GM18502 (cell line): ENCODE results near the gene ANKRD11.
"Not testable (repeated sequence)": the region's sequence is repeated elsewhere in the genome, so short reads cannot be mapped to it uniquely, and the experiment has no call there.

Experiments used
- ATAC-seq: cut with Tn5 transposase; IDR thresholded peaks from one replicate; pipeline ENCODE4 v1.9.1; 2021; ENCODE audit warnings: mild to moderate bottlenecking; ENCODE audit not compliant: unreplicated experiment, poor library complexity

The ANKRD11 gene

DNA sequence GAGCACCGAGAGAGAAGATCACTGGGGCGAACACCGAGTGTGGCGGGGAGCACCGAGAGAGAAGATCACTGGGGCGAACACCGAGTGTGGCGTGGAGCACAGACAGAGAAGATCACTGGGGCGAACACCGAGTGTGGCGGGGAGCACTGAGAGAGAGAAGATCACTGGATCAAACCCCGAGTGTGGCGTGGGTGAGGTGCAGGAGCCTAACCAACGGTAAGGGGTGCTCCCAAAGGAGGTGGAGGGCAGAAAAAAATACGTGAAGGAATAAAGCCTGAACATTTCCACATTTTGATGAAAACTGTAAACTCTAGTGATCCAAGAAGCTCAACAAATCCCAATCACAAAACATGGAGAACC is 100.2 kb downstream of the ANKRD11 start:
- not testable (repeated sequence) for ATAC-seq

DNA sequence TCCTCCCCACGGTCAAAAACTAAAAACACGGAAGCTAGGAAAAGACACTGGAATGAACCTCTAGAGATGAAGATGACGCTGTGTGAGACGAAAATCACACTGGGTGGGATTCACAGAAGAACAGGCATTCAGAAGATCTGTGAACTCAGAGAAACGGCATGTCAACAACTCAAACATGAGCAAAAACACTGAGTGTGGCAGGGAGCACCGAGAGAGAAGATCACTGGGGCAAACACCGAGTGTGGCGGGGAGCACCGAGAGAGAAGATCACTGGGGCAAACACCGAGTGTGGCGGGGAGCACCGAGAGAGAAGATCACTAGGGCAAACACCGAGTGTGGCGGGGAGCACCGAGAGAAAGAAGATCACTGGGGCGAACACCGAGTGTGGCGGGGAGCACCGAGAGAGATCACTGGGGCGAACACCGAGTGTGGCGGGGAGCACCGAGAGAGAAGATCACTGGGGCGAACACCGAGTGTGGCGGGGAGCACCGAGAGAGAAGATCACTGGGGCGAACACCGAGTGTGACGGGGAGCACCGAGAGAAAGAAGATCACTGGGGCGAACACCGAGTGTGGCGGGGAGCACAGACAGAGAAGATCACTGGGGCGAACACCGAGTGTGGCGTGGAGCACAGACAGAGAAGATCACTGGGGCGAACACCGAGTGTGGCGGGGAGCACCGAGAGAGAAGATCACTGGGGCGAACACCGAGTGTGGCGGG is 100.7 kb downstream of the ANKRD11 start:
- ATAC-seq = not testable (repeated sequence)

DNA sequence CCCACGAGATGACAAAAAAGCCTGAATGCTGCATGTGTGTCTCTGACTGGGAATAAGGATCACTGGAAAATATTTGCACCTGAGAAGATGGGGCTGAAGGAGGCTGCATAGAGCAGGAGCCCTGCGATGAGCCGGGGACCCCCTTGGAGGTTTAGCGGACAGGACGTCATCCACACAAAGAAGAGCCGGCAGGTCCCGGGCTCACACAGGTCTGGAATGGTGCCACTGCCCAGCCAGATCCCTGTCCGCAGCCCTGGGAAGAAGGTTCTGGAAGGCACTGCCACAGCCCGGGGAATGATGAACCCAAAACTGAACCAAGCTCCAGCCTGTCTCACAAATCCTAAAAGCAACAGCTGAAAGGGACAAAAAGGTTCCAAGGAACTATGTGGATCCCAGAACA is 101.8 kb downstream of the ANKRD11 start:
- no peak for ATAC-seq

DNA sequence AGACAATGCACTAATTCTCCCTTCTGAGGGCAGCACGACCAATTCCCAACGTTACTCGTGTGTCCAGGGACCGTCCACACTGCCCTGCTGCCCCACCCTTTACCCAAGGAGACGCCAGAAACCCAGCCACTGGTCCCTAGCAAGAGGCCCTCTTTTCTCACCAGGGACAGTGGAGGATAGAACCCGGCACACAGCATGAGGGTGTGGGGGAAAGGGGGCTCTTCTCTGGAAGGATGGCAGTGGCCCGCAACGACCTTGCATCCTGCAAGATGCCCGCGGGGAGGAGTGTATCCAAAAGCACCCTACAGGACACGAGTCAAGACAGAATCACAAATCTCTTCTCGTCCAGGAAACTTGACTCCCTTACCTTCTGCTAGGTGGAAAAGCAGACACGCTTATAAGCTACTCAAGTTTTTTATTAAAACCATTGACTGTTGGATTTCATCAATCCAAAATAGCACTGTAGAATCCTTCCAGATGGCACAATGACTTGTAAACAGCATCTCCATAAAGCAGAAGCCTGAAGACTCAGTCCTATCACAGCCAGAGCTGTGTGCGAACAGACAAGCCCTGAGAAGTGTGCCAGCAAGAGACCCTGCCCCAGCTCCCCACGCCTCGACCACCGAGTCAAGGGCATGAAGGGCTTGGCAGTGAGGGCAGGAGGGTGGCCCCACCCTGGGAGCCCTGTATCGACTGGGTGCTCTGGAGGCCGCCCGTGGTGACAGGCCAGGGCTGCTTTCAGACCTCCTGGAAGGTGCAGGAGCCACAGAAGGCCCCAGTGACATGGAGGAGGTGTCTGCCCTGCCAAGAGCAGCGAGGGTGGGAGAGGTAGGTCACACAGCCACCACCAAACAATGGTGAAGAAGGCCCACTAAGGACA is 103.8 kb downstream of the ANKRD11 start:
- no peak for ATAC-seq

DNA sequence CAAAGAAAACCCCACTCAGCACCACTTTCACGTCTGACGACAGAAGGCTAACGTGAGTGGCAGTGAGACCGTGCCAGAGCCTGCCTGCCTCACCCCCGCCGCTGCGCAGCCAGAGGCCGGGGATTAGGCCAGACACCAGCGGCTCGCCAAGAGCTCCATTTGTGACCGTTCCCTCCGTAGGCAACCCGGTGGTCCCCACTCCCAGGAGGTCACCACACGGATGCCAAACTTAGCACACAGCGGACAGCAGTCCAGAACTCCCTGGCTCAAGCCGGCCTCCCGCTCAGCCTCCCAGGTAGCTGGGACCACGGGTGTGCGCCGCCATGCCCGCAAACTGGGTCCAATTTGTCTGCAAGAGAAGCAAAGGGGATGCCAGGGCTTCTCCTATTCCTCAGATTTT is 104.6 kb downstream of the ANKRD11 start:
- no peak for ATAC-seq

DNA sequence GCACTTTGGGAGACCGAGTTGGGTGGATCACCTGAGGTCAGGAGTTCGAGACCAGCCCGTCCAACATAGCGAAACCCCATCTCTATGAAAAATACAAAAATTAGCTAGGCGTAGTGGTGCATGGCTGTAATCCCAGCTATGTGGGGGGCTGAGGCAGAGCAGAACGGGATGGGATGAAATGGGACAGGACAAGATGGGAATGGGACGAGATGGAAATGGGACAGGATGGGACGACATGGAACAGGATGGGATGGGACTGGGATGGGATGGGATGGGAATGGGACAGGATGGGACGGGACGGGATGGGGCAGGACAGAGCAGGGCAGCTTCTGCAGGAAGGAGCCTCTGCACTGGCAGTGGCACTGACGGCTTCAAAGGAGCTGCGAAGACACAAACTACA is 106.1 kb downstream of the ANKRD11 start:
- ATAC-seq = no peak

DNA sequence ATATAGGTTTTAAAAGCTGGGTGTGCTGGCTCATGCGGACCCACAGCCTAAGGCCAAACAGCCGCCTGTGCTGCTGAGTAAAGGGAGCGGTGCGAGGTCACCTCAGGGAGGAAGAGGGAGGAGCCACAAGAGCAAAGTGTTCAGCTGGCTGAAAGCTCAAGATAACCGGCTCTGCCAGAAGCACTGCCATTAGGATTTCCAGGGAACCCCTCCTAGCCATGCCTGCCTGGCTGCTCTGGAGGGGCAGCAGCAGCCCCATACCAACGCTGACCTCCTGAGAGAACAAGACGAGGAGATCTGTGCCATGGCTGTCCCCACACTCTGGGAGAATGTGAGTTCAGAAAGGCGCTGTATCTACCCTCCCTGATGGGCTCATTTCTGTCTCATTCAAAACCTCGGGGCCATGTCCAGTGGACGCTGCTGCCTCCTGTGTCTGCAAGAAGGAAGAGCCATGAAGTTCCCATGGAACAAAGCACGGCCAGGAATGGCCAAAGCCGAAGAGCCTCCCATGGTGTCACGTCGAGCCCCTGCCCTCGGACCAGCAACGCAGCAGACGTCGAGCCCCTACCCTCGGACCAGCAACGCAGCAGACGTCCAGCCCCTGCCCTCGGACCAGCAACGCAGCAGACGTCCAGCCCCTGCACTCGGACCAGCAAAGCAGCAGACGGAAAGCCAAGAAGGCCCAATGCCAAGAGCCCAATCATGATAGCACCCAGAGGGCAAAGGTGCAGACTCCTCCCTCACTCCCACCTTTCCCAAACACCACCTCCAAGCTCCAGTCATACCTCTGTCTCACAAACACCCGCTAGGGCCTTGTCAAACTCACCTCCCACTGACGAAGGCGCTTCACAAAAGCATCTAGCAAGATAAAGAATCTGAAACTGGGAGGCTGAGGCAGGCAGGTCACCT is 107.0 kb downstream of the ANKRD11 start:
- no peak for ATAC-seq

DNA sequence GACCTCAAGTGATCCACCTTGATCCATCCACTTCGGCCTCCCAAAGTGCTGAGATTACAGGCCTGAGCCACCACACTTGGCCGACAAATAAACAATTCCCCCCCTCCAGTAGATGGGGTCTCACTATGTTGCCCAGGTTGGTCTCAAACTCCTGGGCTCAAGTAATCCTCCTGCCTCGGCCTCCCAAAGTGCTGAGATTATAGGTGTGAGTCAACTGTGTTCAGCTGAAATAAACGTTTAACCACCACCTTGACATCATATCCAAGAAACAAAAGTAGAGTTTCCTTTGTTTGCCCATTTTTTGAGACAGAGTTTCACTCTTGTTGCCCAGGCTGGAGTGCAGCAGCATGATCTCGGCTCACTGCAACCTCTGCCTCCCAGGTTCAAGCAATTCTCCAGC is 107.8 kb downstream of the ANKRD11 start:
- not testable (repeated sequence) for ATAC-seq

DNA sequence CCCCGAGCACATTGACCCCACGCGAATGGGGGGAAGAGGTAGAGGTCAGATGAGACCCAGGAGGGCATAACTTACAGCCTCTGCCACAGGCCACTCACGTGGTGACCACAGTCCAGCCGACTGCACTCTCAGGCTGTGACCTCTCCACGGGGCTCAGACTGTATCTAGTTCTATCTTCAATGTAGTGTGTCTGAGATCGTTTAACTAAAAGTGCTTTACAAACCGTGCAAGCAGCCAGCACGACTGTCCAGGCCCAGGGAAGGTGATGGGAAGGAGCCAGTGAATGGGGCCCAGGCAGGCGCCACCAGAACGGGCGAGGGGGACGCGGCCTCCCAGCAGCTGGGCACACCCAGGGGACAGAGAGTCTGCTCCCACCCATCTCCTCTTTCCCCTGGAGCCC is 108.6 kb downstream of the ANKRD11 start:
- no peak for ATAC-seq

DNA sequence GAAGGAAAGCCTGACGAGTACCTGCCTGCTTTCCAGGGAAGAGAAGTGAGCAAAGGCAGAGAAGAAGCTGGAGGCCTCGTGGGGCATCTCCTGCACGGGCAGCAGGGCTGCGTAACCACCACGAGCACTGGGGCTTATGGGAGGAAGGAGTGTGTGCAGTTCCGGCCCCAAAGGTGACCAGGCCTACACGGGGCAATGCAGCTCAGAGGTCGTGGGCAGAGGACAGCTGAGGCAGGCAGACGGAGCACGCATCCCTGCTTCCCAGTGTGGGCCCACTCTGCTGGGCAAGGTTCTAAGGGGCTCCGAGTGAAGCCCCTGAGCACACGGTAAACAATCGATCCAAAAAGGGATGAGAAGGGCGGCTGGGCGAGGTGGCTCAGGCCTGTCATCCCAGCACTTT is 109.7 kb downstream of the ANKRD11 start:
- ATAC-seq = no peak

DNA sequence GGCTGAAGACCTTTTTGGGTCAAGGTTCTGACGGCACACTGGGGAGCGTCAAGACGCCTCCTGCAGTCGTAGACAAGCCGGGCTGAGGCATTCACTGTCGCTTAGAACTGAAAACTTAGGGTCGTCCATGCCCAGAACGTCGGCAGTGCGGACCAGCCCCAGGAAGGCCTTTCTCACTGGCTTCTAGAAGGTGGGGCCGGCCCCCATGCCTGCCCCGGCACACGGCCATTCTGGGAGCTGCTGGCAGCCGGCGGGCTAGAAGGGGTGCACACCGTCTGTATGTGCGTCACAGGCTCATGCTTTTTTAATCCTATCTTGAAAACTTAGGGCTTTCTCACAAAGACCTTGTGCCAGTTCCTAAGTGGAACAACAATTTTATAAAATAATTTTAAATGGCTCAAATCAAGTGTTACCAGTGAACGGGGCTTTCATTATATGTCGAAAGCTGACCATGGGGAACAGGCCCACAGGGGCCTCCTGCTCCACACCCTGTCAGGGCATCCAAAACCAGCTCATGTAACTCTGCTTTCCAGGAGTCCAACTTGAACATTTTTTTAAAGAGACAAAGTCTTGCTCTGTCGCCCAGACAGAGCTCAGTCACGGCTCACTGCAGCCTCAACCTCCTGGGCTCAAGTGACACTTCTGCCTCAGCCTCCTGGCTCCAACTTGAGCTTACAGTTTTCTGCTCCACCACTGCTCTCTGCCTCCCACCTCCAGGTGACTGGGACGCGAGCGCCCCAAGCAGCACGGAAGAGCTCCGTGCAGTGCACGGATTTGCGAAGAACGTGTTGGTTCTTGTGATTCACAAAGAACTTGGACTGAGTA is 111.2 kb downstream of the ANKRD11 start:
- no peak for ATAC-seq

DNA sequence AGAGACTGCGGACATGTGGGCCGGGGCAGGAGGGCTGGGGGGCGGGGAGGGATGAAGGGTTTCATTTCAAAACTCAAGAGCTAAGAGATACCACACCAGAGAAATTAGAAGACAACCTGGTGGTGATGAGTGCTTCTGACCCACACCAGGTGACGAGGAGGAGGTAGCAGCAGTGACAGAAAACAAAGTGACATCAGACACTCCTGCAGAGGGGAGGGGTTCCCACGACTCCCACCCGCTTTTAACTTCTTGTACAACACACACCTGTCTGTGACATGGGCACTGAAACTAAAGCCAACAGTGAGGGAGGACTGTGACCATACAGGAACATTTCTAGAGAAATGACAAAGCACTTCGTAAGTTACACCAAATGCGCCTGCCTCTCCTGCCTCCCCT is 112.9 kb downstream of the ANKRD11 start:
- no peak for ATAC-seq

DNA sequence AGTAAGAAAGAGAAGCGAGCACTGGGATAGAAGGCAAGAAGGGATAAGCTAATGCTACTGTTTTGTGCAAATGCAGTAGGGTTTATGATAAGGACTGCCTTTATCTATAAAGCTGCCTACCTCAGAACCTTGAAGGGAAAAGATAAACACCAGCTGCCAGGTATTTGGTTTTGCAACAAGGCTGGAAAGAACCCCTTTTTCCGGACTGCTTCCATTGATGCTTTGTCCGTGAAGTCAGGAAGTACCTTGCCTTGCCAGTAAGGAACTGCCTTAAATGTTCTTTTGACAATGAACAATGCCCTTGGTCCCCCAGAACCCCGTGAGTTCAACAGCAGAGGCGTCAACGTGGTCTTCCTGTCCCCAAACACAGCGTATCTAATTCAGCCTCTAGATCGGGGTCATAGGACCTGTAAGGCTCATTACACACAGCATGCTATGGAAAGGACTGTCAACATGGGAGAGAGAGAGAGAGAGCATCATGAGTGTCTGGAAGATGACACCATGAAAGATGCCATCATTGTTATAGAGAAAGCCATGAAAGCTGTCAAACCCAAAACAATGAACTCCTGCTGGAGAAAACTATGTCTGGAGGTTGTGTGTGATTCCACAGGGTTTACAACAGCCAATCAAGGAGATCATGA is 113.4 kb downstream of the ANKRD11 start:
- ATAC-seq = no peak

DNA sequence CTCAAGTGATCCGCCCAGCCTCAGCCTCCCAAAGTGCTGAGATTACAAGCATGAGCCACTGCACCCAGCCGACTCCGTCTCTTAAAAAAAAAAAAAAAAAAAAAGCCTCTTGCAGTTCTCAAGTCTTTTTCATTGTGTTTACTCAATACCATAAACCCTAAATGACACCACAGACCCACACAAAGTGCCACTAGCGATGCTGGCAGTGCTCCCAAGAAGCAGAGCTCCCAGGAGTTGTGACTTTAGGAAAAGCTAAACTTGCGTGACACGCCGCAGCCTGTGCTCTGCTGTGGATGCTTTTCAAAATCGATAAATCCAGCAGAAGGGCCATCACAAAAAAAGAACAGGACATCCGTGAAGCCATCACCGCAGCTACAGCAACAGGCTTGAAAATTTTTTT is 114.7 kb downstream of the ANKRD11 start:
- ATAC-seq = no peak

DNA sequence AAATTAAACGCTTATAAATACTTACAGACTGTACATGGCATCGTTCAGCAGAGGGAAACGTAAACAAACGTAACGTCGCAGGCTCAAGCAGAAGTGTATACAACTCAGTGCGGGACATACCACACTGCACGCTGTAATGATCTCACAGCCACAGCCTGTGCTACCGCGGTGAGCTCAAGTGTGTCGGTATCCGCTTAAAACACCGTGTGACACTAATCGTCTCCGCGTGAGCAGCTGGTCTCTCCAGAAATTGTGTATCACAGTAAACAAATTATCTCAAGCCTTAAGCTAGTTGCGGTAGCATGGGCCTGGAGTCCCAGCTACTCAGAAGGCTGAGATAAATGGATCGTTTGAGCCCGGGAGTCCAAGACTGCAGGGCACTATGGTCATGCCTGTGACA is 115.3 kb downstream of the ANKRD11 start:
- no peak for ATAC-seq

DNA sequence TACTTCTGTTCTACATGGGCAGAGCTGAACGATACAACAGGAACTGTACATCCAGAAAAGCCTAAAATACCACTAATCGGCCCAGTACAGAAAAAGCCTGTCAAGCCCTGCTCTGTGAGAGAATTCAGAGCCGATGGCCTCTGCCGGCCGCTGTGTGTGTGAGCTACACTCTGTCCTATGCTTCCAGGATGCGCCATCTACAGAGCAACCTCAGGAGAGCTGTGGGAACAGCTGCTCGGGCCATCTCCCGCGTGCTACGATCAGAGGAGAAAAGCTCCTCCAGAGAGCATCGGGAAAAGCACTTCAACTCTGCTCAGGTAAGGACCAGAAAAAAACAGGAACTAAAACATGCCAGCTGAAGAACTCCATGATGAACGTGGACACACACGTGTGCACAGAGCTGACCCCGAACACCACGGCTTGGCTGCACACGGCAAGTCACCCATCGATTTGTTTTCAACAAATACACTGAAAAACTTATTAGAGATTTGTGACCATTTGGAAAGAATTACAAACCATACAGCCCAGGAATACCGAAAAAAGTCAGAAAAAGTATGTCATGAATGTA is 115.9 kb downstream of the ANKRD11 start:
- ATAC-seq = no peak

DNA sequence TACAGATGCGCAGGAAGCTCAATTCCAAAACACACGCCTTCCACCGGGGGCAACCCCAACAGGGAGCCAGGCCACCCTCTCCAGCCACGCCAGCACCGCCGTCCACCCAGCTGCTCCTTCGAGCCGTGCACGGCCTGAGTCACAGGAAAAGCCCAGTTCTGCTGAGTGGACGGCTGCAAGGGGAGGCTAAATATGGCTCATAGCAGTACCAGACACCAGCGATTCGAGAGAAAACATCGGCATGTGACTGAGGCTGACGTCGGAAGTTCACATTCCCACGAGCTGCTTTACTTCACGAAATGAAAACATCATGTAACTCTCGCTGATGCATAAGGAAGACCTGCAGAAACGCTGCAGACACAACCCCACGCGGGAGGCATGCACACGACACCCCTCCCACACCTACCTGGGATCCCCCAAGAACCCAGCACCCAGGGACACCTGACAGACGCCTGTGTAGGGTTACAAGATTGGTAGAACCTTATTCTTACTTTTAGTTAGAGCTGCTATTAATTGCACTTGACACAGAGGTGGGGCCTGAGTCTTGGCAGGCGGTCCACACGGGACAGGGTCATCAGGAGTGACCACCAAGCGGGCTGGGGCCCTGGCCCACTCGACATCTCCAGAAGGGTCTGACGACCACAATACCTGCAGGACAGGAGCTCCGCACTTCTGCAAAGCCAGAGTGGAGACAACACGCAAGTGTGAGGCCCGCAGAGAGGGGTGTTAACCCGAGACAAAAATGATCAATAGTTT is 116.8 kb downstream of the ANKRD11 start:
- no peak for ATAC-seq

DNA sequence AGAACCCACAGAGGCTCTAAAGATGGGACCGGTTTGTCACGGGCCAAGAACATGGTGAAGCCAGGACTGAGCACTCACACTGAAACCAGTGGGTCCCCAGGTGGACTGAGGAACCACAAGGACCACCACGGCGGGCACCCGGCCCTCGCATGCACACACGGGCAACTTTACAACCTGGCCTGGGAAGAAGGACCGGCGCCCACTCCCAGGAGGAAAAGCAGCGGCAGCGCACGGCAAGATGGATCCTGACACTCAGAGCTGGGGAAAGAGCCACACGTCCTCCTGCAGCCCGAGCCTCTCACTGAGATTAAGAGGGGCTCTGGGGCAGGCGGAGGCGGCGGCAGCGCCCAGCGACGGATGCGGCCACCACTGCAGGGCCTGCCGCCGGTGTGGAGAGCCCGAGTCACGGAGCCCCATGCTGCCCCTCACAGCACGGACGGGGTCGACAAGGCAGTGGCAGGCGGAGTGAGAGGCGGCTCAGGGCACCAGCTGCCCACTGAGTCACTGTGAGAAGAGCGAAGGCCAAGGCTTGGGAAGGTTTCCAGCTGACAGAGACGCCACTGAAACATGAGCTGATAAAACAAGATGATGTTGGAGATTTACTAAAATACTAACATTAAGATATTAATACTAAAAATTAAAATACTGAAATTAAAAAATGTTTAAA is 118.3 kb downstream of the ANKRD11 start:
- ATAC-seq = no peak
